Loucy (cell line): ENCODE results near the gene DTYMK.

Source experiments
- H2AFZ ChIP-seq: fragments of 200-600 bp; sonication (generic); 2 replicates; pipeline ENCODE4 v1.6.0; 2016; ENCODE audit warnings: antibody characterized with exemption, mild to moderate bottlenecking, low read length, moderate library complexity
- H3F3A ChIP-seq: fragments of 200-600 bp; 2 replicates; pipeline ENCODE4 v1.6.0; 2016; ENCODE audit warnings: antibody characterized with exemption, low read depth, mild to moderate bottlenecking
- H3K27me3 ChIP-seq: fragments of 200-600 bp; sonication (generic); 2 replicates; pipeline ENCODE4 v1.6.1; 2014; ENCODE audit warnings: low read length, mild to moderate bottlenecking; ENCODE audit not compliant: insufficient read depth, poor library complexity, severe bottlenecking
- H3K36me3 ChIP-seq: fragments of 200-600 bp; sonication (generic); 2 replicates; pipeline ENCODE4 v1.6.1; 2016; ENCODE audit warnings: low read length; ENCODE audit not compliant: insufficient read depth
- H3K4me1 ChIP-seq: fragments of 200-600 bp; sonication (generic); 2 replicates; pipeline ENCODE4 v1.5.1; 2014; ENCODE audit warnings: low read length, mild to moderate bottlenecking; ENCODE audit not compliant: insufficient read depth, poor library complexity, severe bottlenecking
- H3K4me2 ChIP-seq: fragments of 200-600 bp; sonication (generic); 2 replicates; pipeline ENCODE4 v1.6.0; 2014; ENCODE audit warnings: antibody characterized with exemption, low read length, low read depth, mild to moderate bottlenecking; ENCODE audit not compliant: poor library complexity, severe bottlenecking
- H3K4me3 ChIP-seq: fragments of 200-600 bp; sonication (generic); 2 replicates; pipeline ENCODE4 v1.5.1; 2014; ENCODE audit warnings: low read length, mild to moderate bottlenecking, mixed read lengths; ENCODE audit not compliant: poor library complexity, severe bottlenecking
- H3K79me2 ChIP-seq: fragments of 200-600 bp; sonication (generic); 2 replicates; pipeline ENCODE4 v1.6.1; 2014; ENCODE audit warnings: low read length; ENCODE audit not compliant: insufficient read depth
- H3K9ac ChIP-seq: fragments of 200-600 bp; sonication (generic); 2 replicates; pipeline ENCODE4 v1.6.0; 2014; ENCODE audit warnings: mild to moderate bottlenecking, low read depth, low read length, moderate library complexity; ENCODE audit not compliant: poor library complexity, severe bottlenecking
- H3K9me2 ChIP-seq: fragments of 200-600 bp; sonication (generic); replicated peaks from 2 replicates; pipeline ENCODE4 v1.6.1; 2016; ENCODE audit warnings: low read depth, low read length, mixed read lengths
- H3K9me3 ChIP-seq: fragments of 200-600 bp; sonication (generic); 2 replicates; pipeline ENCODE4 v1.6.1; 2014; ENCODE audit warnings: mild to moderate bottlenecking, antibody characterized with exemption, low read length, low read depth; ENCODE audit not compliant: insufficient read depth
- H4K20me1 ChIP-seq: fragments of 200-600 bp; sonication (generic); 2 replicates; pipeline ENCODE4 v1.6.0; 2014; ENCODE audit warnings: antibody characterized with exemption, low read length, mild to moderate bottlenecking; ENCODE audit not compliant: insufficient read depth, poor library complexity, severe bottlenecking
- EZH2phosphoT487 ChIP-seq: fragments of 200-600 bp; IDR thresholded peaks from 2 replicates; pipeline ENCODE4 v1.6.1; 2018; ENCODE audit warnings: antibody characterized with exemption, mild to moderate bottlenecking, moderate library complexity, borderline replicate concordance
- TF ChIP-seq, protein P1 (sequence below): fragments of 200-600 bp; sonication (generic); conservative IDR thresholded peaks from 2 replicates; pipeline ENCODE4 v1.5.1; 2014; ENCODE audit warnings: mild to moderate bottlenecking, antibody characterized with exemption, low read length

Gene DTYMK

DNA sequence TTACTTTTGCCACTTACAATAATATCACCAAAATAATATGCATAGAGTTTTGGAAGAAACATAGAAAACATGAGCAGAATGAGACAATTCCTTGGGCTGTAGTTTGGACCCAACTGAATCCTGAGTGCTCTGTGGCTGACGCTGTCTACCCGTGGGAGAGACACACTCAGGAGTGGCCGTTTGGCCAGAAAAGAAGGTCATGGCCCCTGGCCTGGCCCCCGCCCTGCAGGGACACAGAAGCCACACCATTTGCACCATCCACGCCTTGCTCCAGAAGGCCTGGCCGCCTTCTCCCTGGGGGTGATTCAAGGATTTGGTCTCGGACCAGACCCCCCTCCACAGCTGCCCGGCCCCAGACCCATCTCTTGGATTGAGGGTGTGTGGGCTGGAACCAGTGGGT is 41.4 kb upstream of the DTYMK start:
- Histone ChIP-seq H3K9ac (no peak overlapping the region), H3K4me2 (no peak overlapping the region), H3K79me2 (no peaks in the 10 kb centered on the region), H3F3A (no peaks in the 10 kb centered on the region), H3K36me3 (no peaks in the 10 kb centered on the region), H2AFZ (no peak overlapping the region), H3K4me1 (peaks cover 9% of the 10 kb centered on the region), H3K4me3 (no peak overlapping the region), H3K9me3 (no peaks in the 10 kb centered on the region), H4K20me1 (no peaks in the 10 kb centered on the region), H3K27me3 (no peaks in the 10 kb centered on the region), H3K9me2 (no peaks in the 10 kb centered on the region)
- TF ChIP-seq EZH2phosphoT487: no peak
- TF ChIP-seq, protein P1, sequence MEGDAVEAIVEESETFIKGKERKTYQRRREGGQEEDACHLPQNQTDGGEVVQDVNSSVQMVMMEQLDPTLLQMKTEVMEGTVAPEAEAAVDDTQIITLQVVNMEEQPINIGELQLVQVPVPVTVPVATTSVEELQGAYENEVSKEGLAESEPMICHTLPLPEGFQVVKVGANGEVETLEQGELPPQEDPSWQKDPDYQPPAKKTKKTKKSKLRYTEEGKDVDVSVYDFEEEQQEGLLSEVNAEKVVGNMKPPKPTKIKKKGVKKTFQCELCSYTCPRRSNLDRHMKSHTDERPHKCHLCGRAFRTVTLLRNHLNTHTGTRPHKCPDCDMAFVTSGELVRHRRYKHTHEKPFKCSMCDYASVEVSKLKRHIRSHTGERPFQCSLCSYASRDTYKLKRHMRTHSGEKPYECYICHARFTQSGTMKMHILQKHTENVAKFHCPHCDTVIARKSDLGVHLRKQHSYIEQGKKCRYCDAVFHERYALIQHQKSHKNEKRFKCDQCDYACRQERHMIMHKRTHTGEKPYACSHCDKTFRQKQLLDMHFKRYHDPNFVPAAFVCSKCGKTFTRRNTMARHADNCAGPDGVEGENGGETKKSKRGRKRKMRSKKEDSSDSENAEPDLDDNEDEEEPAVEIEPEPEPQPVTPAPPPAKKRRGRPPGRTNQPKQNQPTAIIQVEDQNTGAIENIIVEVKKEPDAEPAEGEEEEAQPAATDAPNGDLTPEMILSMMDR: no peak

DNA sequence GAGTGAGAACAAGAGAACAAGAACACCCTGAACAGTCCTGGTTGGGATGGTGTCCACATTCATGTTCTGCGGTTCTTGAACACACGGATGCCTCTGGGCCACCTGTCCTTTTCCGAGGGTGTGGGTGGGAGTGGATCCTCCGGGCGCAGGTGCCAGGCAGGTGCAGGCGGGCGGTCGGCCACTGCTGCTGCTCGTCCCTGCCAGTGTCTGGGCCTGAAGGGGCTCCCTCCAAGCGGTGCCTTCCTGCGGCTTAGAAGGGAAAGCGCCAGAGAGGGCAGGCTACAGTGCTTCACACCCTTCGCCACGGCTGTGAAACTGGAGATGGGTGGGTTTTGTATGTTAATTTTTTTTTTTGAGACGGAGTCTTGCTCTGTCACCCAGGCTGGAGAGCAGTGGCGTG is 39.8 kb upstream of the DTYMK start:
- Histone ChIP-seq H3K9me3 (no peaks in the 10 kb centered on the region), H3F3A (no peaks in the 10 kb centered on the region), H3K9me2 (no peaks in the 10 kb centered on the region), H2AFZ (no peak overlapping the region), H3K9ac (no peak overlapping the region), H3K4me2 (no peak overlapping the region), H3K4me1 (peaks cover 9% of the 10 kb centered on the region), H3K36me3 (no peaks in the 10 kb centered on the region; the same call in 1 of the 2 replicates), H3K79me2 (no peaks in the 10 kb centered on the region), H4K20me1 (no peaks in the 10 kb centered on the region), H3K4me3 (no peak overlapping the region), H3K27me3 (no peaks in the 10 kb centered on the region)
- no peak for TF ChIP-seq EZH2phosphoT487
- TF ChIP-seq, protein P1: no peak

DNA sequence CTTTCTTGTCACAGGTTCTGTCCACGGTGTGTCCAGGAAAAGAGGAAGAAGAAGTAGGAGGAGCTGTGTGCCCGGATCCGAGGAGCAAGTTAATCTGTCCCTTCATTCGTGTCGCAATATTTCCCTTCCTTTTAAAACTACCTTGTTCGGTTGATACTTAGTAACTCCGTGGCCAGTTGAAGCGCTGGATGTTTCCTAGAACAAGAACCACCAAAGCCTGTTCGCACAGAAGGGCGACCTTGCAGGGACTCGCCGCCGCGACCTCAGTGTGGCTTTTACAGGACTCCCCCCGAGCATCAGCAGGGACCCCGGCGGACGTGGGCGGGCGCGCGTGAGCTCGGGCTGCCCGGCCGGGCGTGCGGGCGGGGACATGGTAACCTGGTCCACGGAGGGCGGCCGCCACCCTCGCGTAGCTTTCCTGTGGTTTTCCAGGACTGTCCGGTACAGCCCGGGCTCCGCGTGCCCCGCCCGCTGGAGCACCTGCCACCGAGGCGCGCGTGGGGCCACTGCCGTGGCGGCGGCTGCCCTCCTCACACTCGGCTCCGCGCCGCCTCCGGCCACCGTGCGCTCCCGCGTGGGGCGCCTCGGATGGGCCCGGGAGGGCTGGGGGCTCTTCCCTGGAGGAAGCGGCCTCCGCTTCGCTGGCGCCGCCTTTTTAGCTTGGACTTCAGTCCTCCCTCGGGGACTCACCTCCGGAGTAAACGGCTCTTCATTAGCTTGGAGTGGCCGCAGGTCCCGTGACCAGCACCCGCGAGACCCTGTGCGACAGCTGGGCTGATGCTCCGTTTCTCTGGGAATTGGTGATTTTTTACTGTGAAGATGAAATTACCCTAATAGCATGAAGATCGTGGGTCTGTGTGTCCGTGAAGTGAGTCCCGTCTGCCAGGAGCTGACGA is 38.6 kb upstream of the DTYMK start:
- H3K27me3 ChIP-seq: no peaks in the 10 kb centered on the region
- H3K4me2 ChIP-seq: no peak overlapping the region
- no peak overlapping the region for H3K9ac ChIP-seq
- H3K4me3 ChIP-seq: no peak overlapping the region
- H3K4me1 ChIP-seq: no peaks in the 10 kb centered on the region
- TF ChIP-seq EZH2phosphoT487: no peak
- TF ChIP-seq, protein P1: no peak
- H3K36me3 ChIP-seq: peaks cover 3% of the 10 kb centered on the region; the same call in 1 of the 2 replicates
- no peaks in the 10 kb centered on the region for H3K9me3 ChIP-seq
- H3K79me2 ChIP-seq: no peaks in the 10 kb centered on the region
- no peak overlapping the region for H2AFZ ChIP-seq
- H4K20me1 ChIP-seq: no peaks in the 10 kb centered on the region
- H3F3A ChIP-seq: no peaks in the 10 kb centered on the region
- no peaks in the 10 kb centered on the region for H3K9me2 ChIP-seq
